K562 (cell line): ENCODE measurements around the gene VTA1.

Source experiments
- ARID2 ChIP-seq: fragments of 450-650 bp; IDR thresholded peaks from 2 replicates; pipeline ENCODE4 v1.6.1; 2017; ENCODE audit warnings: antibody characterized with exemption, mild to moderate bottlenecking
- CREB3 ChIP-seq: fragments of 450-650 bp; conservative IDR thresholded peaks from 2 replicates; pipeline ENCODE4 v1.6.1; 2016; ENCODE audit warnings: missing genetic modification characterization, low read depth, mild to moderate bottlenecking, missing compliant biosample characterization, moderate library complexity
- E4F1 ChIP-seq: fragments of 250-450 bp; sonication (Bioruptor Pico); IDR thresholded peaks from 2 replicates; pipeline ENCODE4 v1.5.0; 2021; ENCODE audit warnings: mild to moderate bottlenecking, borderline replicate concordance
- EP300 ChIP-seq: IDR thresholded peaks from 2 replicates; pipeline ENCODE4 v1.6.1; 2012; ENCODE audit warnings: low read length, improper control_type of control experiment
- ESRRA ChIP-seq: fragments of 450-650 bp; IDR thresholded peaks from 2 replicates; pipeline ENCODE4 v1.6.1; 2014; ENCODE audit warnings: low read depth, mild to moderate bottlenecking, moderate library complexity, borderline replicate concordance
- EZH2 ChIP-seq: IDR thresholded peaks from 2 replicates; pipeline ENCODE4 v1.6.1; 2012; ENCODE audit warnings: low read depth, mild to moderate bottlenecking, inconsistent platforms, low read length, borderline replicate concordance
- RFX5 ChIP-seq: IDR thresholded peaks from 2 replicates; pipeline ENCODE4 v1.6.1; 2011; ENCODE audit warnings: low read depth, mild to moderate bottlenecking, improper control_type of control experiment, low read length
- SMAD3 ChIP-seq: fragments of 450-650 bp; formaldehyde crosslinking; conservative IDR thresholded peaks from 2 replicates; pipeline ENCODE4 v1.4.0; 2020; ENCODE audit warnings: mild to moderate bottlenecking
- ZNF347 ChIP-seq: fragments of 450-650 bp; formaldehyde crosslinking; IDR thresholded peaks from 2 replicates; pipeline ENCODE4 v1.4.0; 2020; ENCODE audit warnings: low read depth, mild to moderate bottlenecking, moderate library complexity
- TF ChIP-seq, protein P1 (sequence below), 3 experiments: IDR thresholded peaks in 2 of 3; conservative IDR thresholded peaks in 1 of 3; 2 replicates each; pipeline ENCODE4 v1.5.1; 2011 to 2012; ENCODE audit warnings: low read length in 3 of 3, mild to moderate bottlenecking in 3 of 3, control low read depth in 2 of 3, improper control_type of control experiment in 1 of 3, inconsistent platforms in 1 of 3, low read depth in 1 of 3, mixed read lengths in 1 of 3, moderate library complexity in 1 of 3; ENCODE audit not compliant: insufficient read depth in 2 of 3
- TF ChIP-seq, protein P2 (sequence below), 2 experiments: fragments of 450-650 bp in 1 of 2; sonication (generic) in 1 of 2; formaldehyde crosslinking; conservative IDR thresholded peaks; 2 replicates each; pipeline versions ENCODE4 v1.4.0 to v1.8.1; 2020 to 2022; ENCODE audit warnings: mild to moderate bottlenecking in 1 of 2, missing genetic modification reagents in 1 of 2
- TF ChIP-seq, protein P3 (sequence below): sonication (generic); formaldehyde crosslinking; IDR thresholded peaks from 2 replicates; pipeline ENCODE4 v1.9.0; 2022; ENCODE audit warnings: mild to moderate bottlenecking, missing genetic modification reagents

DNA sequence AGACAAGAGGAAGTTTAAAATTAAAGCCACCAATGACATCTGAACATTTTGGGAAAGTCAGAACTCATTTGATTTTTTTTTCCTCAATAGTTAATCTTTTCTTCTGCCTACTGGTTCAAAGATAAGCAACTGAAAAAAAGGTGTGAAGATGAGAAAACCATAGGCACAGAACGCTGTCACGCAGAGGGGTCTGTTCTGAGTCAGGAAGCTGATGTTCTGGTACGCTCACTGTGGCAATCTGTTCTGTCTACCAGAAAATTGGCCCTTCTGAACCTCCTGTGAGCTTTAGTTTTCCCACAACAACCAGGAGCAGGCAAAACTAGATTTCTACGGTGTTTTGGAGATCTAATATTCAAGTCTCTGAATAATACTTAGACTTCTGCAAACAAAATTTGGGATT lies 78.1 kb downstream of the VTA1 start:
- TF ChIP-seq EP300 (no peak), ZNF347 (no peak), EZH2 (no peak), CREB3 (tag) (no peak), SMAD3 (CRISPR knock-in tag) (no peak), E4F1 (CRISPR knock-in tag) (no peak), RFX5 (no peak), ARID2 (no peak), ESRRA (no peak)
- TF ChIP-seq, protein P1, sequence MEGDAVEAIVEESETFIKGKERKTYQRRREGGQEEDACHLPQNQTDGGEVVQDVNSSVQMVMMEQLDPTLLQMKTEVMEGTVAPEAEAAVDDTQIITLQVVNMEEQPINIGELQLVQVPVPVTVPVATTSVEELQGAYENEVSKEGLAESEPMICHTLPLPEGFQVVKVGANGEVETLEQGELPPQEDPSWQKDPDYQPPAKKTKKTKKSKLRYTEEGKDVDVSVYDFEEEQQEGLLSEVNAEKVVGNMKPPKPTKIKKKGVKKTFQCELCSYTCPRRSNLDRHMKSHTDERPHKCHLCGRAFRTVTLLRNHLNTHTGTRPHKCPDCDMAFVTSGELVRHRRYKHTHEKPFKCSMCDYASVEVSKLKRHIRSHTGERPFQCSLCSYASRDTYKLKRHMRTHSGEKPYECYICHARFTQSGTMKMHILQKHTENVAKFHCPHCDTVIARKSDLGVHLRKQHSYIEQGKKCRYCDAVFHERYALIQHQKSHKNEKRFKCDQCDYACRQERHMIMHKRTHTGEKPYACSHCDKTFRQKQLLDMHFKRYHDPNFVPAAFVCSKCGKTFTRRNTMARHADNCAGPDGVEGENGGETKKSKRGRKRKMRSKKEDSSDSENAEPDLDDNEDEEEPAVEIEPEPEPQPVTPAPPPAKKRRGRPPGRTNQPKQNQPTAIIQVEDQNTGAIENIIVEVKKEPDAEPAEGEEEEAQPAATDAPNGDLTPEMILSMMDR (IDR thresholded peaks at IDR 0.05 in 2 of 3, conservative IDR thresholded peaks at IDR 0.05 in 1 of 3; ENCODE audit: insufficient read depth in 2 of 3, low read depth in 1 of 3, low read length in 3 of 3): no peak
- TF ChIP-seq, protein P2, sequence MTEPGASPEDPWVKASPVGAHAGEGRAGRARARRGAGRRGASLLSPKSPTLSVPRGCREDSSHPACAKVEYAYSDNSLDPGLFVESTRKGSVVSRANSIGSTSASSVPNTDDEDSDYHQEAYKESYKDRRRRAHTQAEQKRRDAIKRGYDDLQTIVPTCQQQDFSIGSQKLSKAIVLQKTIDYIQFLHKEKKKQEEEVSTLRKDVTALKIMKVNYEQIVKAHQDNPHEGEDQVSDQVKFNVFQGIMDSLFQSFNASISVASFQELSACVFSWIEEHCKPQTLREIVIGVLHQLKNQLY (CRISPR knock-in tag; conservative IDR thresholded peaks at IDR 0.05): no peak
- TF ChIP-seq, protein P3, sequence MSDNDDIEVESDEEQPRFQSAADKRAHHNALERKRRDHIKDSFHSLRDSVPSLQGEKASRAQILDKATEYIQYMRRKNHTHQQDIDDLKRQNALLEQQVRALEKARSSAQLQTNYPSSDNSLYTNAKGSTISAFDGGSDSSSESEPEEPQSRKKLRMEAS (CRISPR knock-in tag): no peak
